Neural cell (in vitro differentiated cells): ENCODE measurements around the gene TMED9. TPM values are rescaled to one million over a fixed set of nuclear protein-coding genes. Genes with fewer than 3 reads are reported as not detected.

Experiments
- H2AFZ ChIP-seq: fragments of 200-600, 300-800 bp; sonication (generic), shearing (Covaris generic); 2 replicates; pipeline ENCODE4 v1.6.0; 2014; ENCODE audit warnings: low read depth, mild to moderate bottlenecking, antibody characterized with exemption, low read length, moderate library complexity
- H3F3A ChIP-seq: fragments of 200-600 bp; shearing (Covaris generic); 2 replicates; pipeline ENCODE4 v1.6.1; 2016; ENCODE audit warnings: mild to moderate bottlenecking, moderate library complexity, mixed read lengths, antibody characterized with exemption, low read length; ENCODE audit not compliant: insufficient read depth, poor library complexity, severe bottlenecking
- H3K27ac ChIP-seq: fragments of 200-600, 300-800 bp; sonication (generic), shearing (Covaris generic); 2 replicates; pipeline ENCODE4 v1.5.1; 2014; ENCODE audit warnings: mild to moderate bottlenecking, low read length, moderate library complexity
- H3K27me3 ChIP-seq: fragments of 300-800, 200-600 bp; sonication (generic), shearing (Covaris generic); 2 replicates; pipeline ENCODE4 v1.6.0; 2014; ENCODE audit warnings: mild to moderate bottlenecking, low read depth, low read length, moderate library complexity; ENCODE audit not compliant: insufficient read depth
- H3K36me3 ChIP-seq: fragments of 300-800, 200-600 bp; sonication (generic), shearing (Covaris generic); 2 replicates; pipeline ENCODE4 v1.5.1; 2014; ENCODE audit warnings: mild to moderate bottlenecking, antibody characterized with exemption, low read length, moderate library complexity; ENCODE audit not compliant: insufficient read depth
- H3K4me2 ChIP-seq: fragments of 300-800, 200-600 bp; sonication (generic), shearing (Covaris generic); 2 replicates; pipeline ENCODE4 v1.6.0; 2014; ENCODE audit warnings: mild to moderate bottlenecking, low read length
- H3K4me3 ChIP-seq: fragments of 300-800, 200-600 bp; sonication (generic), shearing (Covaris generic); 2 replicates; pipeline ENCODE4 v1.5.1; 2014; ENCODE audit warnings: mild to moderate bottlenecking, low read length, moderate library complexity
- H3K79me2 ChIP-seq: fragments of 200-600 bp; shearing (Covaris generic); replicated peaks from 2 replicates; pipeline ENCODE4 v1.6.0; 2014; ENCODE audit warnings: mild to moderate bottlenecking, low read length, moderate library complexity; ENCODE audit not compliant: insufficient read depth
- H3K9ac ChIP-seq: fragments of 300-800, 200-600 bp; sonication (generic), shearing (Covaris generic); 2 replicates; pipeline ENCODE4 v1.6.1; 2016; ENCODE audit warnings: mild to moderate bottlenecking, low read length, mixed read lengths
- H3K9me2 ChIP-seq: fragments of 200-600 bp; shearing (Covaris generic); 2 replicates; pipeline ENCODE4 v1.6.1; 2016; ENCODE audit warnings: mild to moderate bottlenecking, low read length, mixed read lengths; ENCODE audit not compliant: insufficient read depth
- H3K9me3 ChIP-seq: fragments of 200-600, 300-800 bp; sonication (generic), shearing (Covaris generic); 2 replicates; pipeline ENCODE4 v1.6.1; 2016; ENCODE audit warnings: mild to moderate bottlenecking, mixed run types, low read length, moderate library complexity, mixed read lengths
- H4K20me1 ChIP-seq: fragments of 200-600 bp; shearing (Covaris generic); 2 replicates; pipeline ENCODE4 v1.6.1; 2016; ENCODE audit warnings: mild to moderate bottlenecking, mixed run types; ENCODE audit not compliant: insufficient read depth
- EP300 ChIP-seq: fragments of 450-650 bp; conservative IDR thresholded peaks from 2 replicates; pipeline ENCODE4 v1.6.1; 2014; ENCODE audit warnings: antibody characterized with exemption, mild to moderate bottlenecking, moderate library complexity; ENCODE audit not compliant: poor library complexity, severe bottlenecking
- EZH2 ChIP-seq: fragments of 200-600, 300-800 bp; shearing (Covaris generic), sonication (generic); IDR thresholded peaks from 2 replicates; pipeline ENCODE4 v1.6.1; 2014; ENCODE audit warnings: antibody characterized with exemption, low read length, borderline replicate concordance, mild to moderate bottlenecking; ENCODE audit not compliant: insufficient read depth, poor library complexity, severe bottlenecking
- MXI1 ChIP-seq: fragments of 450-650 bp; conservative IDR thresholded peaks from 2 replicates; pipeline ENCODE4 v1.6.1; 2014; ENCODE audit warnings: antibody characterized with exemption, mild to moderate bottlenecking; ENCODE audit not compliant: poor library complexity, severe bottlenecking
- POLR2AphosphoS5 ChIP-seq: IDR thresholded peaks from 2 replicates; pipeline ENCODE4 v1.6.1; 2012
- RAD21 ChIP-seq: fragments of 450-650 bp; conservative IDR thresholded peaks from 2 replicates; pipeline ENCODE4 v1.6.1; 2014; ENCODE audit warnings: antibody characterized with exemption, mild to moderate bottlenecking, moderate library complexity
- REST ChIP-seq: IDR thresholded peaks from 2 replicates; pipeline ENCODE4 v1.6.1; 2012; ENCODE audit warnings: borderline replicate concordance
- SMC3 ChIP-seq: fragments of 450-650 bp; conservative IDR thresholded peaks from 2 replicates; pipeline ENCODE4 v1.6.1; 2014; ENCODE audit warnings: antibody characterized with exemption, mild to moderate bottlenecking, moderate library complexity; ENCODE audit not compliant: poor library complexity
- TAF1 ChIP-seq: IDR thresholded peaks from 2 replicates; pipeline ENCODE4 v1.6.1; 2012; ENCODE audit warnings: low read depth
- polyA plus RNA-seq: library from polyadenylated mRNA; depleted of rRNA; stranded (reverse); fragments of >200 nt; gene quantifications from 2 replicates; pipeline ENCODE4 v1.2.3, GENCODE V29; 2014
- TF ChIP-seq, protein P1 (sequence below): fragments of 450-650 bp; IDR thresholded peaks from 2 replicates; pipeline ENCODE4 v1.5.1; 2014; ENCODE audit warnings: antibody characterized with exemption, mild to moderate bottlenecking, moderate library complexity; ENCODE audit not compliant: poor library complexity, severe bottlenecking

The TMED9 gene
- polyA plus RNA-seq, 1 donor from 2014 or later, result 59.1 TPM

DNA sequence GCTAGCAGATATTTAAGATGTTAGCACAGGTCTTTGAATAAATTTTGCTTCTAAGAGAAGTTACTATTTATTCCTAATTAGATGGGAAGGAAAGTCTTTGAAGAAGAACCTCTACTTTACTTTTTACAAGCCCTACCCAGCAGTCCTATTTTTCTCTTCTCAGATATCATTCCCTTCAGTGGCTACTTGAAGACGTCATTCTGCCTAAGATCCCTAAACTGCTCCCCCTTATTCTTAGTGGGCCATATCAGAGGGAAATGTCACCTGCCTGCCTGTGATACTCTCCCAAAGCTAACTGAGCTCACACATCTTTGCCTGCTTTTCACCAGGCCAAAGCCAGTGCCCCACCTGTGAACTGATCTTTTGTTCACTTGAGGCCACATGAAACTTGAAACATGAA lies 16.5 kb upstream of the TMED9 start:
- Histone ChIP-seq H4K20me1 (no peaks in the 10 kb centered on the region), H3K9me3 (no peaks in the 10 kb centered on the region), H3K4me3 (no peak overlapping the region), H3K4me2 (no peak overlapping the region), H3K27ac (no peak overlapping the region), H3K36me3 (no peaks in the 10 kb centered on the region), H3K9me2 (no peaks in the 10 kb centered on the region), H3K27me3 (no peaks in the 10 kb centered on the region), H3F3A (no peaks in the 10 kb centered on the region), H2AFZ (no peak overlapping the region), H3K79me2 (no peaks in the 10 kb centered on the region), H3K9ac (no peak overlapping the region)
- TF ChIP-seq MXI1 (no peak), REST (no peak), RAD21 (no peak), TAF1 (no peak), EZH2 (no peak), POLR2AphosphoS5 (no peak), SMC3 (no peak), EP300 (no peak)
- TF ChIP-seq, protein P1, sequence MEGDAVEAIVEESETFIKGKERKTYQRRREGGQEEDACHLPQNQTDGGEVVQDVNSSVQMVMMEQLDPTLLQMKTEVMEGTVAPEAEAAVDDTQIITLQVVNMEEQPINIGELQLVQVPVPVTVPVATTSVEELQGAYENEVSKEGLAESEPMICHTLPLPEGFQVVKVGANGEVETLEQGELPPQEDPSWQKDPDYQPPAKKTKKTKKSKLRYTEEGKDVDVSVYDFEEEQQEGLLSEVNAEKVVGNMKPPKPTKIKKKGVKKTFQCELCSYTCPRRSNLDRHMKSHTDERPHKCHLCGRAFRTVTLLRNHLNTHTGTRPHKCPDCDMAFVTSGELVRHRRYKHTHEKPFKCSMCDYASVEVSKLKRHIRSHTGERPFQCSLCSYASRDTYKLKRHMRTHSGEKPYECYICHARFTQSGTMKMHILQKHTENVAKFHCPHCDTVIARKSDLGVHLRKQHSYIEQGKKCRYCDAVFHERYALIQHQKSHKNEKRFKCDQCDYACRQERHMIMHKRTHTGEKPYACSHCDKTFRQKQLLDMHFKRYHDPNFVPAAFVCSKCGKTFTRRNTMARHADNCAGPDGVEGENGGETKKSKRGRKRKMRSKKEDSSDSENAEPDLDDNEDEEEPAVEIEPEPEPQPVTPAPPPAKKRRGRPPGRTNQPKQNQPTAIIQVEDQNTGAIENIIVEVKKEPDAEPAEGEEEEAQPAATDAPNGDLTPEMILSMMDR, result no peak

- H4K20me1 ChIP-seq, result no peaks in the 10 kb centered on the region
These were observed 15.8 kb upstream of the TMED9 start for GRCh38 chr5:177576169-177576568.

More at GRCh38 chr5:177576169-177576568, 15.8 kb upstream of the TMED9 start:
- H3K9ac ChIP-seq, result no peak overlapping the region
- no peak overlapping the region for H3K4me3 ChIP-seq
- H3K4me2 ChIP-seq, result no peak overlapping the region
- H2AFZ ChIP-seq, result no peak overlapping the region
- no peaks in the 10 kb centered on the region for H3K36me3 ChIP-seq
- H3K27ac ChIP-seq, result no peak overlapping the region
- no peaks in the 10 kb centered on the region for H3F3A ChIP-seq
- no peaks in the 10 kb centered on the region for H3K27me3 ChIP-seq
- H3K79me2 ChIP-seq, result no peaks in the 10 kb centered on the region
- no peaks in the 10 kb centered on the region for H3K9me2 ChIP-seq
- no peaks in the 10 kb centered on the region for H3K9me3 ChIP-seq
- TF ChIP-seq POLR2AphosphoS5 (no peak), EP300 (no peak), MXI1 (no peak), SMC3 (no peak), RAD21 (no peak), REST (no peak), TAF1 (no peak), EZH2 (no peak)
- TF ChIP-seq, protein P1, result no peak
